NT2/D1 (cell line): ENCODE results near the gene SVEP1.

Experiments used
- SUZ12 ChIP-seq: IDR thresholded peaks from 2 replicates; pipeline ENCODE4 v1.6.1; 2011; ENCODE audit not compliant: insufficient read length, insufficient read depth; ENCODE audit errors: extremely low read depth
- YY1 ChIP-seq: IDR thresholded peaks from 2 replicates; pipeline ENCODE4 v1.6.1; 2011; ENCODE audit not compliant: insufficient read length, insufficient read depth

GRCh38 chr9:110446171-110446570, 133.4 kb downstream of the SVEP1 start:
- no peak for TF ChIP-seq SUZ12
- no peak for TF ChIP-seq YY1
